ENCODE measurements around the gene XXYLT1.

Gene XXYLT1

DNA sequence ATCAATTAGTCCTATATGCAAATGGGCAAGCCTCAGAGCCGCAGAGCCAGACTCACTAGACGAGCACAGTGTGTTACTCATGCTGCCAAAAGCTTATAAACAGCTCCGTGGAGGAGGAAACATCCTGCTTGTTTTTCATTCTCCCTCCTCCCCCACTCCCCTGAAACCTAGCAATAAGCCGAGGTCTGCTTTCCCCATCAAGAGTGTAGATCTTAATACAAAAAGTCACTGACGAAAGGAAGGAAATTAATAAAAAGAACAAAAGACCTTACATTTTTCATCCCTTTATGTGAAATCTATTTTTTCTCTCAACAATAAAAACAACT, 88.5 kb downstream of the XXYLT1 start:
- DNase-seq, result no peak

DNA sequence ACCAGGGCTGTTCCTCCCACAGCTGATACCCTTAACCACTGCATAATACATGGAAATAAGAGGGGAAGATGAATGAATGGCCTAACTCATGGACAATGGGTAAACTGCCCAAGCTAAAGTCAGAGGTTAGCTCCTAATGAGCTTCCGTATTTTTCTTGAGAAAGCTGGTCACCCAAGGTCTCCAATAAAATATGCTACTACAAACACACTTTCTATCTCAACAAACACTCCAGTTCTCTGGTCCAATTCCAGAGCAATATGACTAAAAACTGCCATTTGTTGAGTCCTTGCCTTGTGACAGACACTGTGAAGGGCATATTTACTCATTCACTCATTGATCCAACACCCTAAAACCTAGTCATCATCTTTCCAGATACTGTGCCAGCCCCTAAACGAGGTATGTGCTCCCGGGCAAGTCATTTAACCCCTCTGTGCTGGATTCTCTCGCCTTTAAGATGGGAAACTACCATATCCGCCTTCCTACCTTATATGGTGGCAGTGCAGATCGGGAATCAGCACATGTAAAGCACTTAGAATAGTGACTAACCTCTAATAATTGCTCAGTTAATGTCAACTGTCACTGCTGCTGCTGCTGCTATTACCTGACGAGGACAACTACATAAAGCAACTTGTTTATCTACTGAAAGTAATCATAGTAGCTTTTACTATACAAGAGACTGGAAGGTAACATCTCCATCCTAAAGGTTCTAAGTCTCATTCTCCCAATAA, 89.1 kb downstream of the XXYLT1 start:
- DNase-seq, result no peak

GRCh38 chr3:195181113-195181498, 89.9 kb downstream of the XXYLT1 start:
- DNase-seq, result no peak

GRCh38 chr3:195180490-195181112, 90.4 kb downstream of the XXYLT1 start:
- no peak for DNase-seq

DNA sequence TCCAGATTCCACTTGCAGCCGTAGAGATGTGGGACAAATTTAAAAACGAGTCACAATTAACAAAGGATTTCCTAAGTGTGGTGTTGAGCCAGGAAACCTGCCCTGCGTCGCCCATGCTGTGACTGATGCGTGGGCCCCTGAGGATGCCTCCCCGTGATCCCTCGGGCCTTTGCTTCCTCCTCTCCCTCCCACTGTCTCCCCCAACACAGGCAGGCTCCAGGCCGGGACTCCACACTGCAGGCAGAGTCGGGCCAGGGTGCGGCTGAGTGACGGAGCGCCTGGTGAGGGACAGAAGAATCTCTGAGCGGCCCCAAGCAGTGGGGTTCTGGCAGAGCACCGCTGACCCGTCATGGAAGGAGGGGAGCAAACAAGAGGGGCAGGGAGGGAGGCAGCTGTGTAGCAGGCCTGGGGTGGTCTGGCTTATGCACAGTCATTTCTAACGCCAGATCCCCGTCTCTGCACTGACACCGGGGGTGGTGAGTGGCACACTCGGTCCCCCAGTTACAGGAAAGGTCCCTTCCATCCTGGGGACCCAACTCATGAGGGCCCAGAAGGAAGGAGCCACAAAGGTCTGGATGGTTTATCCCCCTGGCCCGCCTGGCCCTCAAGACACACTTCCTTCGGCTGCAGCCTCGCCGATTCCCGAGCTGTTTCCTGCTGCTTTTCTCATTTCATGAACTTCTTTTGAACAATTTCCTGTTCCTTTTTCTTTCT, 91.0 kb downstream of the XXYLT1 start:
- no peak for DNase-seq

GRCh38 chr3:195178124-195178910, 92.6 kb downstream of the XXYLT1 start:
- DNase-seq, result no peak

DNA sequence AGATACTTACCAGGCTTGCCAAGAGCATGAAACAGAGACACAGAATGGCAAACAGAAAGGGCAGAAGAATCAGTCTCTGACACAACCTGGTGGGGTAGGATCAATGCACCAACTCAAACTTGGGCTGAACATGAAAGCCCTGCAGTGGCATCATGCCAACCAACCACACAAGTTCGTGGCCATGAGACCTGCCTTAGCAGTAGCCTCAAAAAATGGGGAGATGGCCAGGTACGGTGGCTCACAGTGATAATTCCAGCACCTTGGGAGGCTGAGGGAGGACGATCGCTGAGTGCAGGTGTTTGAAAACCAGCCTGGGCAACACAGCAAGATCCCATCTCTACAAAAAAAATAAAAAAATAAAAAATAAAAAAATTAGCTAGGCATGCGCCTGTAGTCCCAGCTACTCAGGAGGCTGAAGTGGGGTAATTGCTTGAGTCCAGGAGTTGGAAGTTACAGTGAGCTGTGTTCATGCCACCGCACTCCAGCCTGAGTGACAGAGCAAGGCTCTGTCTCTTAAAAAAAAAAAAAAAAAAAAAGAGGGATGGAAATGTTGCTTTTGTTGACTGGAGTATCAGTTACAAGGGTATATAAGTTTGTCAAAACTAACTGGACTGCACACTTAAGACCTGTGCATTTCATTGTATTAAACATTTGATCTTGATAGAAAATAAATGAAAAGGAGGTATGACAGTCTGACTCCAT, 93.4 kb downstream of the XXYLT1 start:
- no peak for DNase-seq

DNA sequence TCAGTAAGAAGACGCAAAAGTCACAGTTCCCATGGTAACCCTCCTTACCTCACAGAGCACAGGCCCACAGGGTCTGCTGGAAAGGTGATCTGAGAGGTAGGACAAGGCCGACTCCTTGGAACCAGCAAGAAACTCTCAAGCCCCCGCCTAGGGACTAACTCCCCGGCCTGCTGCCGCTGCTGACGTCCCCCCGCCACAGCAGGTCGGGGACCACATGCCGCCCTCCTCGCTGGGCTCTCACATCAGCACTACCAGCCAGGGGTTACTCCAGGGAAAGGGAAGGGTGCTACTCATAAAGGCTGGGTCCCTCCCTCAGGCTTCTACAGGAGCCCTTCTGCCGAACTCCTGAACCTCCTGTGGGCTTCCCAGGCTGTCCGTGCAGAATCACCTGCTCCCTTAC, 94.2 kb downstream of the XXYLT1 start:
- no peak for DNase-seq

DNA sequence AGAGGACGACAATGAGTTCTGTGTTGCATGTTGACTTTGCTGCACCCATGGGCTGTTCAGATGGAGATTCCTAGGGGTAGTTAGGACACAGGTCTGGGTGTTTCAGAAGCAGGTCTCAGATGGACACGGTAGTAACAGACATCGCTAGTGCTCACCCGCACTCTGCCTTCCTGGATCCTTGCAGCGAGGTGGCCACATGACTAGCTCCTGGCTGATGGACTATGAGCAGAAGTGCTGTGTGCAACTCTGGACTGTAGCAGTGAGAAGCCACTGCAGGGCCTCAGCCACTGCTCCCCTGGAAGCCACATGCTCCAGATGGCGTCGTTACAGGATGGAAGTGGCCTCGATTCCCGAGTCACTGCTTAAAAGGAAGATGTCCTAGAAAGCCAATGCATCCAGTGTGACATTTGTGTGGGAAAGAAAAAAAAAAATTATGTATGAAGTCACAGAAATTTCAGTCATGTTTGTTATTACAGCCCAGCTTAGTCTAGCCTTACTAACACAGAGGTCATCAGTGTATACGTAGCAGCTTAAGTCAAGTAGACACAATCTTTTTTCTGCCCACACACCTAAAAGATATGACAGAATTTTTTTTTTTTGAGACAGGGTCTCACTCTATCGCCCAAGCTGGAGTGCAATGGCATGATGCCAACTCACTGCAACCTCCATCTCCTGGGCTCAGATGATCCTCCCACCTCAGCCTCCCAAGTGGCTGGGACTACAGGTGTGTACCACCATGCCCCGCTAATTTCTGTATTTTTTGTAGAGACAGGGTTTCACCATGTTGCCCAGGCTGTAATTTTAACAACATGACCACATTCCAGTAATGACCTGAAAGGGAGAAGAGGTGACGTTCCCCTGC, 95.3 kb downstream of the XXYLT1 start:
- DNase-seq, result no peak

- DNase-seq, result no peak
These were observed 95.9 kb downstream of the XXYLT1 start for GRCh38 chr3:195175076-195175475.

- no peak for DNase-seq
These were observed 97.3 kb downstream of the XXYLT1 start for GRCh38 chr3:195173657-195174056.

DNA sequence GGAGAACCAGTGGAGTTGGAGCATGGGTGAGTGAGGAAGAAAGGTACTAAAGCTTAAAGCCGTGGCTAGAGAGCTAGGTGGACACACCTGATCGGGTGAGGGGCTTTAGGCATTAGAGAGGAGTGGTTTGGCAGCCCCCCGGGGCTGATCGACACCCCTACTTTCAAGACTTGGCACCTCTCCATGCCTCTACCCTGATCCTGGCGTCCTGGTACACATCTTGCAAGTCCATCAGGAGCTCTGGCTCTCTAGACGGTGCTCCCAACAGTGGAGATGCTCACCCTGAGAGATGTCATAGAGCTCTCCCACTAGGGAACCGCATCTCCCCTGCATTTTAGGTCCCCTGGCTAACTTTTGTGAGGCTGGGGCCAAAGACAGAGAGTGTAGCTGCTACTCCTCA, 98.1 kb downstream of the XXYLT1 start:
- DNase-seq, result no peak

DNA sequence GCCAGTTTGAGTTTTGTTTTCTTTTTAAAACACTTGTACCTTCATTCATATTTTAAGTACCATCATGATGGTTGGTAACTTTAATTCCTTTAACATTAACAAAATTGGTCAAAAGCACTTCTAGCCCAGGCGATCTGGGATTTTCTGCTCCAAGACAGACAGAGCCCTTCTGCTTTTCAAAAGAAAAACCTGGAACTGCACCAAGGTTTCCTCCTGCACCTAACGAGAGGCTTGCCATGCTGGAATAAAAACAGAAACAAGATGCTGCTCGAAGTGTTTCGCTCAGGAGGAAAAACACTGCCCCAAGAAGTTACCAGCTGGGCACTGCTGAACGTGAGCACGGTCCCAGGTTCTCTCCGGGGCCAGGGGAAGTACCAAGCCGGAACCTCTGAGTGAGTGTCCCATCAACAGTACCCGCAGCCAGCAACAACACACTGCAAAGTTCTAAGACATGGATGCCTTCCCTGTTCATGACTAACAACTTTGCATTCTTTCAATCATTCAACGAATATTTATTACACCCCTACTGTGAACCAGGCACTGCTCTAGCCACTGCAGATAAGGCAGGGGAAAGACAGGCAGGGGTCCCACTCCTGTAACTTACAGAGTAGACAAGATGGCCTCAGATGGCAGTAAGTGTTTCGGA, 98.8 kb downstream of the XXYLT1 start:
- DNase-seq, result no peak

DNA sequence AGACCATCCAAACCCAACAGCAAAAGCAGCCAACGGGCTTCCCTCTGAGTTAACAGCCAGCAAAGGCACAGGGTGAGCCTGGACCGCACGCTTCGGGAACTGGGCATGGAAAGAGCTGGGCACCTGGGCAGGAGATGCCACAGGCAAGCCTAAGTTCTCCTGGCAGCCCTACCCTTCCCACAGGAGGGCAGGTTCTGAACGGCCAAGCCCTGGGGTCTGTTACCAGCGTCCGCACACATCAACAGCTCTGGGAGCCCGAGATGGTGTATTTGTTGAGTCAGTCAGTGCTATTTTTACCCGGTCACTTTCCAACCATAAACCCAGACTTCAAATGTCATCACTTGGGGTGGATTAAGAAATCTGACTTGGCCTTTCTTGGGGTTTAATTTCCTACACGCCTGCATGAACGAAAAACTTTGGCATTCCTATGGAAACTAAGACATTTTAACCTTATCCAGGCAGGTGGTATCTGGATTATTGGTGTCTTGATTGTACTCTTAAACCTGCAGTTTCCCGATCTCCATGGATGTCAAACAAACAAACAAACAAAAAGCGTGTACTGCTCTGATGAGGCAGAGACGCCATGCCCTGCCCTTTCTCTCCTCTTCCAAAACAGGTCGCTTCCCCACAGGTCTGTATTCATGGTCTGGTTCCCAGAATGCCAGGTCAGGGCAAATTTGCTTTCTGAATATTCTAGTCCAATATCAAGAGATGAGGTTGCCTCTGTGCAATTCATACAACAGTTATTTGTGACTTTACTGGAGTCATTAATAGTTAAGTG, 99.7 kb downstream of the XXYLT1 start:
- no peak for DNase-seq

GRCh38 chr3:195170496-195170895, 100.5 kb downstream of the XXYLT1 start:
- DNase-seq, result no peak

GRCh38 chr3:195169011-195169649, 101.8 kb downstream of the XXYLT1 start:
- DNase-seq, result no peak

DNA sequence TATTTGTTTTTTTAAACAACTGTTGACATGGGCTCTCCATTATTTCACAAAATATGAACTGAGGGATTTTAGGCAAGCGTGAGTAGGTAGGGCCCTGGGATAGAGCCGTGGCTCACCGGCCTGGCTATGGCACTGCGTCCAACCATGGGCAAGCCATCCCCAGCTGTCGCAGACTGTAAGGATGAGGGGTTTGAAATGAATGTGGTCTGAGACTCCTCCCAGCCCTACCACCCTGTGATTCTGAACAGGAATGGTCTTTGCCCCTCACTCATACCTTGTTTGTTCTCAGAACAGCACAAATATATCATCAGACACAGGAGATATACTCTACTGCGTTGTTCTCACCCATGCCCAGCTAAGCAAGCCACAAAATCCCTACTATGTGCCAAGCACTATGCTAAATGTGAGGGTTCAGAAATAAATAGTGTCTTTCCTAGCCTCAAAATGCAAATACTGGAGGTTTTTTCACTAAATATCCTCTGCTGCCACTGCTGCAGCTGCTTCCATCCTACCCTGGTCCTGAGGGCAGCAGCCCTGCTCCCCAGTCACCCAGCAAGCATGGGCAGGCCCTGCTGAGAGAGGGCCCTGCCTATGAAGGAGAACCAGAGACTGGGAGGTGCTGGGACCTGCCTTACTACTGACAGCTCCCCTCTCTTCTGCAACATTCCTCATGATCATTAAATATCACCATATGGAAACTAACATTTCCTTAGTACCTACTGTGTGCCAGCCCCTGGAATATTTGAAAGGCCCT, 102.8 kb downstream of the XXYLT1 start:
- no peak for DNase-seq

- no peak for DNase-seq
These were observed 105.2 kb downstream of the XXYLT1 start for GRCh38 chr3:195165790-195166189.

DNA sequence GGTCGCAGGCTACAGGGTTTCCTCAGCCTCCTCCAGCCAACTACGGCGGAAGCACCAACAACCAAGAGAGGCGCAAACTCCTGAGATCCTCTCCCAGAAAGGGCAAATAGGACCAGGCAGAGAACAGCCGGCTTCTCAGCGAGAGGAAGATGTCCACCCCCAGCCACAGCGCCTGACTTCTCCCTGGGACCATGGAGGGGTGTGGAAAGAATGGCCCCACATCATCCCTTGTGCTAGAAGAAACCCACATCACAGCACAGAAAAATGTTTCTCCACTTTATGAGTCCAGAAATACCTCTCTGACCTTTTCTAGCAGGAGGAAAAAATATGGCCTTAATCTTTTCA, 105.7 kb downstream of the XXYLT1 start:
- DNase-seq, result no peak
